Measurements from ENCODE around the gene NMT1. TPM values are rescaled to one million over a fixed set of nuclear protein-coding genes. Genes with fewer than 3 reads are reported as not detected.

The NMT1 gene
- total and polyA plus RNA-seq, 11 donors: 36.8 to 114 (median 68.7) TPM

DNA sequence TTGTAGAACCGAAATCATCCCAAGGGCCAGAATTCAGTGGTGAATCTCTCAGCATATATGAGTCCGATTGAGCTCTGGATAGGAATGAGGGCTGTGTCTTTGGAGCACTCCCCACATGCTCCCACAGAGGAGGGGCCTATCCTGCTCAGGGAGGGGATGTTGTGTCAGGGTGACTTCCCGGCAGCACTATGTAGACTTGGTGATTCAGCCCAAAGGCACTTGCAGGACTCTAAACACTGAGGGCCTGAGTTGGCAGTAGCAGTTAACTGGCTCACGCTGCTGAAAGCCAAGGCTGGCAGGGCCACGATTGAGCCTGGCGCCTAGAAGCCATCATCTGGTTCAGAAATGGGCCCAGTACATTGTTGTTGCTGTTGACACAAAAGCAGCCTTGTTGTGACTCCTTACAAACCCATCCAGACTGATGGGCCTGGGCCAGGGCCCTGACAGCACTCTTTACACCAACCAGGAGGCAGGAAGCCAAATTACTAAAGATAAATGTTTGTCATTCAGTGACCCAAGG, 31.9 kb downstream of the NMT1 start:
- H3K4me3 ChIP-seq: no peak overlapping the region
- TF ChIP-seq POLR2A (IDR thresholded peaks at IDR 0.05): no peak
- TF ChIP-seq, protein P1, sequence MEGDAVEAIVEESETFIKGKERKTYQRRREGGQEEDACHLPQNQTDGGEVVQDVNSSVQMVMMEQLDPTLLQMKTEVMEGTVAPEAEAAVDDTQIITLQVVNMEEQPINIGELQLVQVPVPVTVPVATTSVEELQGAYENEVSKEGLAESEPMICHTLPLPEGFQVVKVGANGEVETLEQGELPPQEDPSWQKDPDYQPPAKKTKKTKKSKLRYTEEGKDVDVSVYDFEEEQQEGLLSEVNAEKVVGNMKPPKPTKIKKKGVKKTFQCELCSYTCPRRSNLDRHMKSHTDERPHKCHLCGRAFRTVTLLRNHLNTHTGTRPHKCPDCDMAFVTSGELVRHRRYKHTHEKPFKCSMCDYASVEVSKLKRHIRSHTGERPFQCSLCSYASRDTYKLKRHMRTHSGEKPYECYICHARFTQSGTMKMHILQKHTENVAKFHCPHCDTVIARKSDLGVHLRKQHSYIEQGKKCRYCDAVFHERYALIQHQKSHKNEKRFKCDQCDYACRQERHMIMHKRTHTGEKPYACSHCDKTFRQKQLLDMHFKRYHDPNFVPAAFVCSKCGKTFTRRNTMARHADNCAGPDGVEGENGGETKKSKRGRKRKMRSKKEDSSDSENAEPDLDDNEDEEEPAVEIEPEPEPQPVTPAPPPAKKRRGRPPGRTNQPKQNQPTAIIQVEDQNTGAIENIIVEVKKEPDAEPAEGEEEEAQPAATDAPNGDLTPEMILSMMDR (IDR thresholded peaks at IDR 0.05): no peak
- intact Hi-C loops (cut with DNase I): loop anchor here in 6 of 10 donors (2.0 to 10.0 kb wide), 7 partner anchors 36 to 318 kb away; partner anchors contain the start of gene GFAP (in 1 of the 6)
- H3K27me3 ChIP-seq: no peaks in the 10 kb centered on the region
- DNase-seq: peak; percentile 79 to 91 (median 82)
- H3K36me3 ChIP-seq: peaks cover 0 to 95% (median 87%) of the 10 kb centered on the region in 9 donors
- no peaks in the 10 kb centered on the region for H3K9me3 ChIP-seq
- H3K4me1 ChIP-seq: peaks cover 12 to 41% (median 26%) of the 10 kb centered on the region in 12 donors
- ATAC-seq: peak; percentile 94 to 97 (median 96)
- 37 to 47% (median 41%) methylated on average over 4 to 6 of the region's 6 CpGs for WGBS, 4 donors
- H3K27ac ChIP-seq: peak overlapping the region; percentile 70 to 97 (median 88)

DNA sequence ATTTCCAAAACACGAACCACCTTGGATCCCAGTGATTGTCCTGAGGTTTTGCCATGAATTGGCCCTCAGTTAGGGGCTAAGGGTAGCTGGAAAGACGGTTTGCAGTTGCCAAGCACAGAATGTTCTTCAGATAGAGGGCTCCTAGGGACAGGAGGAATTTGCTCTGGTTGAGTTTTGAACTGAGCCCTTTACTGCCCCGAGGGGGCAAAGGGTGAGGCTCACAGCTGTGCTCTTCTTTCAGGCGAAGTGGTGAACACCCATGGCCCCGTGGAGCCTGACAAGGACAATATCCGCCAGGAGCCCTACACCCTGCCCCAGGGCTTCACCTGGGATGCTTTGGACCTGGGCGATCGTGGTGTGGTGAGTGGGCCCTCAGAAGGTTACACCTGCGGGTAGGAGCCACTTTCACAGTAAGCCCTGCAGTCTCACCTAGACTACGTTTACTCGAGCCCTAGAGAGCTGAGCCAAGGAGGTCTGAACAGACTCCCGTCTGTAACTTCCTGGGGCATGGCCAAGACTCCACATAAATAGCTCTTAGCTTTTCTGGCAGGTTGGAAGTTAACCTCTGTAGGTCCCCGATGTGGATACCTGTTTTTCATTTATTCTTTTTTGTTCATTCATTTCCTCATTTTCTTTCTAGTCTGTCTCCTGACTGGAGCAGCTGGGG, 32.5 kb downstream of the NMT1 start:
- DNase-seq (peak in 2 of 5 donors; percentile 46 to 61), ATAC-seq (peak; percentile 27 to 64 (median 56))
- intact Hi-C loops (cut with DNase I): loop anchor here in 6 of 10 donors (2.0 to 10.0 kb wide), 7 partner anchors 35 to 319 kb away; partner anchors contain the start of gene GFAP (in 1 of the 6)
- Histone ChIP-seq H3K9me3 (no peaks in the 10 kb centered on the region), H3K27me3 (no peaks in the 10 kb centered on the region), H3K4me3 (no peak overlapping the region), H3K4me1 (peaks cover 10 to 40% (median 25%) of the 10 kb centered on the region in 12 donors), H3K36me3 (peaks cover 0 to 95% (median 87%) of the 10 kb centered on the region in 9 donors), H3K27ac (peak overlapping the region; percentile 70 to 97 (median 88))
- 46 to 57% (median 50%) methylated on average over 7 to 13 of the region's 13 CpGs for WGBS, 4 donors
- TF ChIP-seq POLR2A (IDR thresholded peaks at IDR 0.05): no peak

DNA sequence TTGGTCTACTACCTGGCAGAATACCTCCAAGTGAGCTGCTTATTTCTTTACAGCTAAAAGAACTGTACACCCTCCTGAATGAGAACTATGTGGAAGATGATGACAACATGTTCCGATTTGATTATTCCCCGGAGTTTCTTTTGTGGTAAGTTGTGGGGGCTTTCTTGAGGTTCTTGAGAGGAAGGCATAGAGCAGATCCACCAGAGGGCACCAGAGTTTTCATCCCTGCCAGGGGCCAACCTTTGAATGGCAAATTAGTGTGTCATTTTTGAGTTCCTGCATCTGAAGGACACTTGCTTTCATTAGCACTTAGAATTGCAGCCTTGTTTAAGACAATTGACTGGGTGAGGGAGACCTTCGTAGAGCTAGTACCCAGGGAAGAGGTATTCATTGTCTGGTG, 35.0 kb downstream of the NMT1 start:
- ATAC-seq (no peak), DNase-seq (no peak)
- no peaks in the 10 kb centered on the region for H3K27me3 ChIP-seq
- H3K9me3 ChIP-seq: no peaks in the 10 kb centered on the region
- peak overlapping the region in 2 of 12 donors; percentile 52 to 85 for H3K27ac ChIP-seq
- H3K36me3 ChIP-seq: peaks cover 0 to 99% (median 85%) of the 10 kb centered on the region in 9 donors
- peaks cover 10 to 50% (median 29%) of the 10 kb centered on the region in 12 donors for H3K4me1 ChIP-seq
- intact Hi-C loops (cut with DNase I): loop anchor here (2.0 to 10.0 kb wide), 10 partner anchors 34 to 321 kb away; partner anchors contain the start of genes PLCD3 (in 6 of the 10), GFAP (in 2 of the 10) and NMT1 (in 2 of the 10)
- TF ChIP-seq, protein P1 (IDR thresholded peaks at IDR 0.05): peak; percentile 20 to 55 (median 38)
- no peak for TF ChIP-seq POLR2A (IDR thresholded peaks at IDR 0.05)
- H3K4me3 ChIP-seq: no peak overlapping the region
- 69 to 82% (median 77%) methylated on average over 3 of the region's 3 CpGs for WGBS, 4 donors

DNA sequence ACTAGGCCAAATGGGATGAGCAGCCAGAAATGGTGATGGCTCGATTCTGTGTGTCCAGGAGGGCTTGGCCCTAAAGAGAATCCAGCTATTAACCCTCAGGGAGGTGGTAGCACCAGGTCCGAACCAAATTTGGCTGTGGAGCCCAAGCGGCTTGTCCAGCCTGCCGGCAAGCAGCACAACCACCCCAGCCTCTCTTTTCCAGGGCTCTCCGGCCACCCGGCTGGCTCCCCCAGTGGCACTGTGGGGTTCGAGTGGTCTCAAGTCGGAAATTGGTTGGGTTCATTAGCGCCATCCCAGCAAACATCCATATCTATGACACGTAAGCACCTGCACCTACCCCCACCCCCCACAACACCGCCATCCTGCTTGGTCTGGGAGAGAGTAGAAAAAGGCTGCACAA, 35.8 kb downstream of the NMT1 start:
- 88 to 95% (median 93%) methylated on average over 11 of the region's 11 CpGs for WGBS, 4 donors
- H3K4me3 ChIP-seq: no peak overlapping the region
- no peak for DNase-seq
- ATAC-seq: no peak
- peaks cover 10 to 50% (median 30%) of the 10 kb centered on the region in 12 donors for H3K4me1 ChIP-seq
- TF ChIP-seq, protein P1 (IDR thresholded peaks at IDR 0.05): no peak
- no peak for TF ChIP-seq POLR2A (IDR thresholded peaks at IDR 0.05)
- H3K27me3 ChIP-seq: no peaks in the 10 kb centered on the region
- H3K27ac ChIP-seq: peak overlapping the region in 2 of 12 donors; percentile 30 to 52
- no peaks in the 10 kb centered on the region for H3K9me3 ChIP-seq
- intact Hi-C loops (cut with DNase I): loop anchor here (2.0 to 10.0 kb wide), 10 partner anchors 35 to 322 kb away; partner anchors contain the start of genes PLCD3 (in 6 of the 10), GFAP (in 2 of the 10) and NMT1 (in 2 of the 10)
- peaks cover 0 to 99% (median 85%) of the 10 kb centered on the region in 9 donors for H3K36me3 ChIP-seq
